Measurements from ENCODE around the gene PRKAB1. TPM values are rescaled to one million over a fixed set of nuclear protein-coding genes. Genes with fewer than 3 reads are reported as not detected.
A peak's percentile ranks its signal among the peaks of the same experiment; 100 is the strongest.
"Not testable (repeated sequence)": the region's sequence is repeated elsewhere in the genome, so short reads cannot be mapped to it uniquely, and the experiment has no call there.

The PRKAB1 gene
- total RNA-seq: 13.0 TPM

GRCh38 chr12:119667577-119668323, at the start of gene PRKAB1:
PRKAB1 (plus strand) TSS chr12:119668133; CDS start chr12:119668245, 112 bp downstream.
- ATAC-seq: peak; percentile 94
- DNase-seq (ENCODE audit: low spot score): peak; percentile 98

- DNase-seq (ENCODE audit: low spot score) (peak; percentile 74), ATAC-seq (peak; percentile 76)
Observed at GRCh38 chr12:119618328-119618896, 49.5 kb upstream of the PRKAB1 start.

DNA sequence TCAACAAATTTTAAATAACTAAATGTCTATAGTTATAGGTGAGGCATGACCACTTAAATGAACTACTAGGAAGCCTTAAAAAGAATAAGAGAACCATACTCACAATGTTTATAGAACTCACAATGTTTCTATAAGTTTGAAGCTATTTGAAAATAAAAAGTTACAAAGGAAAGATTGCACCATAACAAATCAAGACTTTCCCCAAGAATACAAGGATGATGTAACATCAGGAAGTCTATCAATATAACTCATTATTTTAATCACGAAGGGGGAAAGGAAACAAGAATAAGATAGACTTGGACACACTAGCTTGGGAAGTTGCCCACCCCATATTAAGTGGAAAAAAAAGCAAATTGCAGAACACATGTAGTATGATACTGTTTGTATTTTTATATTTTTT, 47.4 kb upstream of the PRKAB1 start:
- DNase-seq (ENCODE audit: low spot score): no peak
- ATAC-seq: no peak

DNA sequence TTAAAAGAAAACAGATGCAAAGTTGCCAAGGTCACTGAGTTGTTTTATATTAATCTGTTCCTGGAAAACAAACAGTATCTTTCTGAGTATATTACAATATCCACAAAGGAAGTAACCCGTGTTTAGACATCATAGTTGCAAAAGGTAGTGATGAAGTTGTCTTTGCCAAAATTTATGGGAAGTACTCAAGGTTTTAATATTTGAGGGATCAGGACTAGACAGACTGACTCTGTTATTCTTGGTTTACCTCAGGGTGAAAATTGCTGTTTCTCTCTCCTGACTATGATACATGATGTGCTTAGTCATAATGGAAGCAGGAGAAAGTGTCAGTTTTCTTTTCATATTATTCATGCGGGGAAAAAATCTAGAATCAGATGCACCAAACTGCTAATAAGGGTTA, 46.1 kb upstream of the PRKAB1 start:
- DNase-seq (ENCODE audit: low spot score) (no peak), ATAC-seq (no peak)

GRCh38 chr12:119624966-119625365, 43.0 kb upstream of the PRKAB1 start:
- no peak for ATAC-seq
- no peak for DNase-seq (ENCODE audit: low spot score)

DNA sequence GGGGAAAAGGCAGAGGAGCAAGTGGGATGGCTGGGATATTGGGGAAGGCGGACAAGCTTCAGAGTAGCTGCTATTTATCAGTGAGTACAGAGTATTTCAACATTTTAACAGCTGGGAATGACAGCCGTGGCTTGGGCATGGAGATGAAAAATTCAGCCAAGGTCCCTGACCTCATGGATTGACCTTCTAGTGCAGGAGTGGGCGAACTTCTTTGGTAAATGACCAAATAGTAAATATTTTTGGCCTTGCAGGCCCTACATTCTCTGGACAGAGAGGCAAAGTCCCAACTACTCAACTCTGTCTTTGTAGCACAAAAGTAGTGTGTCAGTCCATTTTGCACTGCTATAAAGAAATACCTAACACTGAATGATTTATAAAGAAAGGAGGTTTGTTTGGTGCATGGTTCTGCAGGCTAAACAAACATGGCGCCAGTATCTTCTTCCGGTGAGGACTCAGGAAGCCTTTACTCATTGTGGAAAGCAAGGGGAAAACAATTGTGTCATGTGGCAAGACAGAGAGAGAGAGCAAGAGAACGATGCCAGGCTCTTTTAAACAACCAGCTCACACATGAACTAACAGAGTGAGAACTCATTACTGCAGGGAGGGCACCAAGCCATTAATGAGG, 40.8 kb upstream of the PRKAB1 start:
- peak; percentile 91 for ATAC-seq

GRCh38 chr12:119627686-119628085, 40.2 kb upstream of the PRKAB1 start:
- DNase-seq (ENCODE audit: low spot score) (peak; percentile 46), ATAC-seq (peak; percentile 53)

More for the DNA sequence above, 40.8 kb upstream of the PRKAB1 start:
- peak; percentile 74 for DNase-seq (ENCODE audit: low spot score)

GRCh38 chr12:119630223-119630780, 37.6 kb upstream of the PRKAB1 start:
- ATAC-seq: no peak
- DNase-seq (ENCODE audit: low spot score): no peak

- ATAC-seq (no peak), DNase-seq (ENCODE audit: low spot score) (no peak)
Observed at GRCh38 chr12:119630962-119631550, 36.9 kb upstream of the PRKAB1 start.

GRCh38 chr12:119631930-119632678, 35.8 kb upstream of the PRKAB1 start:
- DNase-seq (ENCODE audit: low spot score) (no peak), ATAC-seq (no peak)

GRCh38 chr12:119634743-119635142, 33.2 kb upstream of the PRKAB1 start:
- DNase-seq (ENCODE audit: low spot score) (no peak), ATAC-seq (no peak)

DNA sequence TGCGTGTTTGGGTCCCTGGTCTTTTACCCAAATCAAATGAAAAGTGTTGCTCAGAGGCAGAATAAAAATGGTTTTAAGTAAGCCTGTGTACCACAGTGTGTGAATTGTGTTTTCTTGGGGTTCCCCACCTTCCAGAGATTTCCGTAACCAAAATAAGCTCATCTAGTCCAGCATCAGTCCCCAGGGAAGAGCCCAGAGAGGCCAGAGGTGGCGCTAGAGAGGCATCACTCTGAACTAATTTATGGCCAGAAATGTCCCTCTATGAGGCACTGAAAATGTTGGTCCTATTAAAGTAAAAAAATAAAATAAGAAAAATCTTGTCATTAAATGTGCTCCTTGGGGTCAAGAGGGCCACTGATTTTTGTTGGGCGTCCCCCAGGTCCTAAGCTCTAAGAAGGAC, 24.9 kb upstream of the PRKAB1 start:
- no peak for DNase-seq (ENCODE audit: low spot score)
- no peak for ATAC-seq

GRCh38 chr12:119644930-119645329, 23.0 kb upstream of the PRKAB1 start:
- ATAC-seq (no peak), DNase-seq (ENCODE audit: low spot score) (no peak)

DNA sequence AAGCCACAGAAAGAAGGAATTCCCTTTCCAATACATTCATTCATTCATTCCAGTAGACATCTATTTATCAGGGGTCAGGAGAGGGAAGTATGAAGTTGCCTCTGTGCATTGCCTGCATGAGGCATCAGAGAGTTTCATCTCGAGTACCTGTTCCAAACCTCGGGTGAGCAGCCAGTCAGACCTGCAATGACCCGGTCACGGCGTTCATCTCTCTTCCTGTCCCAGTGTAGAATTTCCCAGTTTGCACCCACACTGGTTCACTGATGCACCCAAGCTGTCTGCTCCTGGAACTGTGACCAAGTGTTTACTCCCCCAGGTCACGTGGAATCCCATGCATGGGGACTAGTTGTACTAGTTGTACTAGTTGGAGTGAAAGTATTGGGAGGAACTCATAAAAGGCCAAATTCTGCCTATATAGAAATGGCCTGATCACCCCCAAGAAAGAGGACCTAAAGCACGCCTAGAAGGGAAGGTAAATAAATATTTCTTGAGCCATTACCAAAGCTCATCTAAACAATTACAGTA, 22.3 kb upstream of the PRKAB1 start:
- ATAC-seq: no peak

DNA sequence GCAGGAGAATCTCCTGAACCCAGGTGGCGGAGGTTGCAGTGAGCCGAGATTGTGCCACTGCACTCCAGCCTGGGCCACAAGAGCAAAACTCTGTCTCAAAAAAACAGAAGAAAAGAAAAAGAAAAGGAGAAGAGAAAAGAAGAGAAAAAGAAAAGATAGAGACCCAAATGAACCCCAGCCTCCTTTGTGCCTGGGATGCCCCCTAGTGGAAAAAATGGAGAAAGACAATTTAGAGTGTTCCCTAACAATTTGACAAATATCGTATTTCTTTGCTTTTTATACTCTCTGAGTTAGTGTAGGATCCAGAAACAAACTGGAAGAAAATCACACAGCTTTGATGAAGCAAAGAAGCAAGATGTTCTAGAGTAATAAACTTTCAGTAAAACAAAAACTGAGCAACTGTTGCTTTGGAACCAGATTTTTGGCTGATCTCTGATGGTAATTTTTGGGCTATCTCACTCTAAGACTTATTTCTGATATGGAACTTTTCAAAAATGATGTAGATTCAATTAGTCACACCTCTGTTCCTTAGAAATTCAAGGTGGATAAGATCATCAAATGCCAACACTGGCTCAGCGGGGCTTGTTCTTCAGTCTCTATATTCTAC, 18.6 kb upstream of the PRKAB1 start:
- ATAC-seq (peak; percentile 71), DNase-seq (ENCODE audit: low spot score) (no peak)

More for the DNA sequence above, 22.3 kb upstream of the PRKAB1 start:
- no peak for DNase-seq (ENCODE audit: low spot score)

DNA sequence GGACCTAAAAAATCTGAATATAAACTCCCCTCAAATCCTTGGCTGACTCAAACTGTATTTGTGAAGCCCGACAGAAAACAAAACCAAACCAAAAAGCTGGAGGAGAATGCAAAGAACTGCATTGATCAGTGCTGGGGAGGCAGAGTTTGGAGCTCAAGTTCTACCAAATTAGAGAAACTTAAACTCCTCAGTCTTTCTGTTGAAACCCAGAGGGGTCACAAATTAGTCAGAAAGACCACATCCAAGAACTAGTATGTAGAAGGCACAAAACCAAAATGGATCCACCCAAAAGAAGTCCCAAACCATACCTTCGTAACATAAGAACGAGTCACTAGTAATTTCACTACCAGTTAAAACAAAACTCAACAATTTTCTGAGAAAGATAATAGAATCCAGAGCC, 15.3 kb upstream of the PRKAB1 start:
- DNase-seq (ENCODE audit: low spot score): no peak
- ATAC-seq: no peak

DNA sequence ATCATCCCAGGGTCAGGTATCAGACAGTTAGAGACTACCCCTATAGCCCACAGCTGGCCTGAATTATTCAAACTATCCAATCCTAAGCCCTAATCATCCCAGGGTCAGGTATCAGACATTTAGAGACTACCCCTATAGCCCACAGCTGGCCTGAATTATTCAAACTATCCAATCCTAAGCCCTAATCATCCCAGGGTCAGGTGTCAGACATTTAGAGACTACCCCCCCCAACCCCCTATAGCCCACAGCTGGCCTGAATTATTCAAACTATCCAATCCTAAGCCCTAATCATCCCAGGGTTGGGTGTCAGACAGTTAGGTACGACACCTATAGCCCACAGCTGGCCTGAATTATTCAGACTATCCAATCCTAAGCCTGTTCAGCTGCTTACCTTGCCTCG, 10.9 kb upstream of the PRKAB1 start:
- not testable (repeated sequence) for DNase-seq (ENCODE audit: low spot score); ATAC-seq

DNA sequence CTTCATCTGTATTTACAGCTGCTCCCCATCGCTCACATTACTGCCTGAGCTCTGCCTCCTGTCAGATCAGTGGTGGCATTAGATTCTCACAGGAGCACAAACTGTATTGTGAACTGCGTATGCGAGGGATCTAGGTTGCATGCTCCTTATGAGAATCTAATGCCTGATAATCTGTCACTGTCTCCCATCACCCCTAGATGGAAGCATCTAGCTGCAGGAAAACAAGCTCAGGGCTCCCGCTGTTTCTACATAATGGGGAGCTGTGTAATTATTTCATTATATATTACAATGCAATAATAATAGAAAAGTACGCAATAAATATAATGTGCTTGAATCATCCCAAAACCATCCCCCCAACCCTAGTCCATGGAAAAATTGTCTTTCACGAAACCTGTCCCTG, 9.8 kb upstream of the PRKAB1 start:
- DNase-seq (ENCODE audit: low spot score); ATAC-seq: not testable (repeated sequence)

GRCh38 chr12:119659289-119659897, 8.5 kb upstream of the PRKAB1 start:
- peak; percentile 79 for ATAC-seq
- DNase-seq (ENCODE audit: low spot score): no peak

DNA sequence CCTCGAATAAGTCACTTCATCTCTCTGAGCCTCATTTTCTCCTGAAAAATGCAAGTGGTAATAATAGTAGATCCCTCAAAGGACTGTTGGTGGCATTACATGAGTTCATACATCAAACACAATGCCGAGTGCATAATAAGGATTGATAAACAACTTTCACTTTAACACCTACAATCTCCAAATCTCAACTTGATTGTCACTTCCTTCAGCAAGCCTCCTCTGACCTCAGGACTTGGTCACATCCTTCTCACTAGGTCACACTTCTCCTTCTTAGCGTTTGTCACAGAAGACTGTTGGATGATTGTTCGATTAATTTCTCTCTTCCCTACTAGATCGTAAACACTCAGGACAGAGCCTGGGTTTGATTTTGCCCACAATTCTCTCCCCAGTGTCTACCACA, 7.9 kb upstream of the PRKAB1 start:
- no peak for ATAC-seq

More for the DNA sequence above, 7.9 kb upstream of the PRKAB1 start:
- DNase-seq (ENCODE audit: low spot score): no peak
